ENCODE measurements around the gene SCRN1.

SCRN1 gene, protein sequence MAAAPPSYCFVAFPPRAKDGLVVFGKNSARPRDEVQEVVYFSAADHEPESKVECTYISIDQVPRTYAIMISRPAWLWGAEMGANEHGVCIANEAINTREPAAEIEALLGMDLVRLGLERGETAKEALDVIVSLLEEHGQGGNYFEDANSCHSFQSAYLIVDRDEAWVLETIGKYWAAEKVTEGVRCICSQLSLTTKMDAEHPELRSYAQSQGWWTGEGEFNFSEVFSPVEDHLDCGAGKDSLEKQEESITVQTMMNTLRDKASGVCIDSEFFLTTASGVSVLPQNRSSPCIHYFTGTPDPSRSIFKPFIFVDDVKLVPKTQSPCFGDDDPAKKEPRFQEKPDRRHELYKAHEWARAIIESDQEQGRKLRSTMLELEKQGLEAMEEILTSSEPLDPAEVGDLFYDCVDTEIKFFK

DNA sequence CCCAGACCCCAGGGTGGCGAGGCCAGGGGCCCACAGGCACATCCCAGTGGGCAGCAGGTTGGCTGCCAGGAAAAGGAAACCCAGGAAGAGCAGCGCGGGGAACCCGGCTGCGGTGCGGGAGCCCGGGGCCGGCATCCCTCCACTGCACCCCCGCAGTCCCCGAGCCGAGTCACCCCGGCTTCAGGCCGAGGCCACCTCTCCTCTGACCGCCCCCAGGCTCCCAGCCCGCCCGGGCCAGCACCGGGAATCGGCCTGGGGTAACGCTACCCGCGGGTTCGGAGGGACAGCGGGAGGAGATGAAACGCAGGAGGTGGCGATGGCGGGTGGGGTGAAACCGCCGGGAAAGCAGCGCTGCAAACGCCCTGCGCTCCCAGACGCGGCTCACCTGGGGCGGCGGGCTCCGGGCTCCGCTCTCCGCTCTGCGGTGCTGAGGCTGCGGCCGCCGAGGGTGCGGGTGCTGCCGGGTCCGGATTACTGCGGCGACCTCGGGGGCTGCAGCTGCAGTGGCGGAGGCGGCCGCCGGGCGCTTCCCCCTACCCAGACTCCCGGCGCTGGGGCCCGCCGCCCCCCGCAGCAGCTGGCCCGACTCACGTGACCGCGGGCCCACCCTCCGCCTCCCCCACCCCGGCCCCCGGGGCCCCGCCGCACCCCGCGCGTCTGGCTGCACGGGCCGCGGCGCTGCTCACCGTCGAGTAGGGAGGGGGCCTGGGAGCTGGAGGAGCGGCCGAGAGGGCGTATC, at the start of gene SCRN1:
Gene SCRN1 (minus strand): TSS at position 545 of the 739 bp plus-strand sequence. CDS start 20,734 bp downstream, outside the sequence.
- DNase-seq, result no peak

DNA sequence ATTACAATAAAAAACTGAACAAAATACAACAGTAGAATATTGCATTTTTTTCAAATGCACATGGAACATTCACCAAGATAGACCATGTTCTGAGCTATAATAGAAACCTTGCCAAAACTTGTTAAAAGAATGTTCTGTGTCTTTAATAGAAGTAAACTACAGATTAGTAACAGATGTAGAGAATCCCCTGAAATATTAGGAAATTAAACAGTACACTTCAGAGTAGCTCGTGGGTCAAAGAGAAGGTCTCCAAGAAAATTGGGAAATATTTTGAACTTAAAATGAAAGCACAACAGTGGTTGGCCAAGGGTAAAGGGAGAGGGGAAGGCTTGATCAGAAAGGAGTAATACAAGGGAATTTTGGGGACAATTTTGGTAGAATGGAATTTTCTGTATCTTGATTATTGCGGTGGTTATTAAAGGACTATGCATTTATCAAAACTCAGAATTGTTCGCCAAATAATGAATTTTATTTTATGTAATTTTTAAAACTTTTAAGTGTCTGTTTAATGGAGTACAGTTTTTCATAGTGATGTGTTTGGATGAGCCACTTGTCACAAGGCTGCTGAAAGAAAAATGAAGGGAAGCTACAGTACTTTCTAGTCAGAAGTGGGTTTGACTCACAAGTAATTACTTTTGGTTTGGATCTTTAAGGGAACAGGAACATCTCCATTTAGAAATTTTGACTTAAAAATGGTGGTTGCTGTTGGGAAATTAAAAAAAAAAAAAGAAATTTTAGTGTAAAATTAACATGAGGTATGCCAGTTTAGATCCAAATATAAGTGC, 48.8 kb upstream of the SCRN1 start:
- no peak for DNase-seq

DNA sequence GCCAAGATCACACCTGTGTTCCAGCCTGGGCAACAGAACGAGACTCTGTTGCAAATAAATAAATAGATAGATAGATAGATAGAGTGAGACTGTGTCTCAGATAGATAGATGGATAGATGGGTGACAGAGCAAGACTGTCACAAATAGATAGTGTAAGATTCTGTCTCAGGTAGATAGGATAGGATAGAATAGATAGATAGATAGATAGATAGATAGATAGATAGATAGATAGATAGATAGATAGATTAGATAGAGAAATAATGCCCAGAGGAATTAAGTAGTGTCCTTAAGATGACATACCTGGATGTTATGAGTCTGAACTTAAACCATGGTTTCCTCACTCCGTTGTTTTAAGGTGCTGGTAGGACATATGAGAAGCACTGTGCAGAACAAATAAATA, 46.6 kb upstream of the SCRN1 start:
- DNase-seq, result no peak

DNA sequence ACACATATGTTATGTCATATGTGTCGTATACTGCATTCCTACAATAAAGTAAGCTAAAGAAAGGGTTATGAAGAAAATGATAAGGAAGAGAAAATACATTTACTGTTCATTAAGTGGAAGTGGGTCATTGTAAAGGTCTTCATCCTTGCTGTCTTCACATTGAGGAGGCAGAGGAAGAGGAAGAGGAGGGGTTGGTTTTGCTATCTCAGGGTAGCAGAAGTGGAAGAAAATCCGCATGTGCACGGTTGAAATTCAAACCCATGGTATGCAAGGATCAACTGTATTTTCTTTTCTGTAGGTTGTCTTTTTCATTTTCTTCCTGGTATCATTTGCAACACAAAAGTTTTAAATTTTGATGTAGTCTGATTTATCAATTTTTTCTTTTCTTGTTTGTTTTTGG, 44.9 kb upstream of the SCRN1 start:
- no peak for DNase-seq

DNA sequence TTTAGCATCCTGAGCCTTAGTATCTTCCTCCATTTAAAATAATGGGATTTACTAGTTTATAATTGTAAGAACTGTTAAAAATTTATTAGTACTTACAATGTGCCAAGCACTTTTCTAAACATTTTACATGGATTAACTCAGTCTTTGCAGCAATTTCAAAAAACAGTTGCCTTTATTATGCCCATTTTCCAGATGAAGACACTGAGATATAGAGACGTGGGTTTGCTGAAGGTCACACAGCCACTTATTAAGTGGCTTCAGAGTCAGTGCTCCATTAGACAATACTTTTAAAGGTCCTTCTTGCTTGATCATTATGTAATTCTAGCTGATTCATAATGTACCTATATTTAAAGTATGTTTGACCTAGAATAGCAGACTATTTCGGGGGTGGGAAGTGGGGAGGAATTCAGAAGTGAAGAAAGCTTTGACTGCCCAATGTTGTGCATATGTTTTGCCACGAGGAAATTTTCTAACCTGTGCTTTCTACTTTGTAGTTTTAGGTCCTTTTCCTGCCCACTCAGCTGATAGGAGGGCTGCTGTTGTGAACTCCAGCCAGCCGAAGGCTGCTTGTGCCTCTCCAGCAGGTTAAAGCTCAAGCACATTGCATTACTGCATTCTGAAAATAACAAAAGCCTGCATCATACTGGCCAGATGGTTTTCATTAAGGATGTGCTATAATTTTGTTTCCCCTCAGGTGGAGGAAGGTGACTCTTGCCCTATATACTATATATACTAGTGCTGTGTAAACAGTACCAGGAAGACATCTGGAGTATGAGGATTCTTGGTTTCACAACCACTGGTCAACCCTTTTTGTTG, 42.9 kb upstream of the SCRN1 start:
- no peak for DNase-seq

DNA sequence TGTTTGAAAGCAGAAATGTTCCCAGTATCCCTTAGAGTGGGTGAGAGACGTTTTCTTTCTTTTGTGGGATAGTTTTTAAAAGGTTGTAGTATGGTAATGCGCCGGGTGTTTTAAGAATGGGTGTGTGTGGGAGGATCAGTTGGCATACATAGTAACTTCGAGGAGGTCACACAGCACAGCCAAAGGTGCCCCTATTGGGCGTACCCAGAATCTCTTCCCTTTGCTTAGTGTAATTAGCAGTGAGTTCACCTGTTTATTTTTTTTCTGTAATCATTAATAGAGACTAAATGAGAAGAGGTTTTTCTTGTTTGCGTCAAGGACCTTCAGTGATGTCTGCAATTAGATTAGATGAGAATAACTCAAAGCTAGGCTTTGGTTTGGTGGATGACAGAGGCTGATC, 40.1 kb upstream of the SCRN1 start:
- DNase-seq, result no peak

DNA sequence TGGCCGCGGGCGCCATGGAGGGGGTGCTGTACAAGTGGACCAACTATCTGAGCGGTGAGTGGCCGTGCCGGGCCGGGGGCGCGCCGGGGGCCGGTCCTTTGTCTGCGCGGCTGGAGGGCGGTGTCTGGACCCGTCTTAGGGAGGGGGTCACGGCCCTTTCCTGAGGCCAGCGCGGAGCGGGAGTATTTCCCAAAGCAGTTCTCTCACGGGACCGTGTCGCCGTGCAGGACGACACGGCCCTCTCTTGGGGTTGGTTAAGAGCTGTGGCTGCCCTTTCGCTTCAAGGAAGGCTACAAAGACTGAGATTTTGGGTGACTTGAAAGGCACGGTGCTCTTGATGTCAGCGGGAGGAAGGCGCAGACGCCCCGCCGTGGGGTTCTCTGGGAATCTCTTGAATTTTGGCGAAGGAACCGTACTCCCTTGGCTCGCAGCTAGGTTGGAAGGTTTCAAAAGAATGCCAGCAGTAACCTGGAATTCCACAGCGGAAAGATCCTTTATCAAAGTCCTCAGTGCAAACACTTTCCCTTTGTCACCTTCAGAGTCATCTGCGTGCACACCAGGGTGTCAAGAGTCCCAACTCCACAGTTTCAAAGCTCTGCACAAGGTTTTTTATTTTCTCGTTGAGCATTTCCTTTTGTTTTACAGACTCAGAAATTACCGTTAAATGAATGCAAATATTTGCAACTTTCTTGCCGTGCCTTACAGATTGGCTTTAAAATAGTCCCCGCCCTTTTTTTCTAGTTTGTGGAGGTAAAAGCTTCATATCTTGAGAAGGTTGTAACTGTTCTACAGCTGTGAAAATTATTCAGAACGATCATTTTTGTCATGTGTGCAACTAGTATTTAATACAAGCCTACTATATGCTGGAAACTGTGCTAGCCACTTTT, 39.4 kb upstream of the SCRN1 start:
- peak; percentile 27 to 30 for DNase-seq

DNA sequence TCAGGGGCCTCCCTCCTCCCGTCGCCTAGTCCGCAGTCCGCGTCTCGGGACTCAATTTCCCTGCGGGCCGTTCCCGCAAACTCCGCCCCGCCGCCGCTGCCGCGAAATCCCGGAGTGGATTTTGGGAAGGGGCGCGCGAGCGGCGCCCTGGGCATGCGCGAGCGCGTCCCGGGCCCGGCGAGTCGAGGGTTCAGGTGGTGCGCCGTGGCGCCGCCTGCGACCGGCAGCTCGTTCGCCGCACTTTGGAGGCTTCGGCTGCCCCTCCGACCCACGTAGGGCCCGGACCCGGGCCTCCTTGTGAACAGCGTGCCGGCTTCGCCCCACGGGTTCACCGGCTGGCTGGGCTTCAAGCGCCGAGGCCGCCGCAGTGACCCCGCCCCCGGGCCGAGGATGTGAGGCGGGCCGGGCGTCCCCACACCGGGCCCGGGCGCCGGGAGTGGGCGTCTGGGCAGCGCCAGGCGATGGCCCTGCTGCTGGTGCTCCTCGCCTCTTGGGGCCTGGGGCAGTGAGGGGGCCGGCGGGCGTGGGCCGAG, 38.7 kb upstream of the SCRN1 start, which contains the start of gene PLEKHA8:
Gene PLEKHA8 (plus strand): TSS at position 197 of the 533 bp plus-strand sequence. CDS start 351 bp downstream, outside the sequence.
- peak; percentile 78 to 93 for DNase-seq

DNA sequence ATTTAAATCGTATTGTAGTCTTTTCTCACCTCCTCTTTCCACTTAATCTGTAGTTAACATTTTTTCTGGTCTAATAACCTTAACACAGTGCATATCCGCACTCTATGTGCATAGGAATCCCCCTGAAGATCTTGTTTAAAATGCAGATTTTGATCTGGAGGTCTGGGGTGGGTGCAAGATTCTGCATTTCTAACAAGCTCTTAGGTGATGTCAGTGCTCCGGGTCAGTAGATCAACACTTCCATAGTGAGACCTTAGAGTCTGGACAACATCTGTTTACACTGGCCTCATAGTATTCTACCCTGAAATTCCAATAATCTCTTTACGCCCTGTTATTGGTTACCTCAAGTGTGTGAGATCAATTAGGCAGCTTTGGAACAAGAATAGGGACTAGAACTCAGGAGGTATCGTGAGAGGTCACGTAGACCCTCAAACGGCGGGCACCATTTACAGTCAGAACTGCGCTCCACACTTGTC, 38.2 kb upstream of the SCRN1 start:
- no peak for DNase-seq

DNA sequence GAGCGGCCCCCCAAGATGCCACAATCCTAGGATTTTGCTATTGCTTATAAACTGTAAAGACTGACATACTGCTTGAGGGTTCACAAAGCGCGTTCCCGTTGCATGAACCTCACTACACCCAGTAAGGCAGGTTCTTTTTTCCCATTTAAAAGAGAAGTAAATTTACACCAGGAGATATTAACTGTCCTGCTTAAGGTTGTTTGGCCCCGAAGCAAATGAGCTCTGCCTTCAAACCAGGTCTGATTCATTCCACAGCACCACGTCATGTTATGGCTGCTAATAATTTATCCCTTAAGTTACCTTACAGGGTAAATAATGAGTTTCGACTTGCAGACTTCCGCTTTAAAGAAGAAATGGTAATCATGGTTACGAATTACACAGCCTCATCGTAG, 37.5 kb upstream of the SCRN1 start:
- DNase-seq, result peak; percentile 34 to 37

DNA sequence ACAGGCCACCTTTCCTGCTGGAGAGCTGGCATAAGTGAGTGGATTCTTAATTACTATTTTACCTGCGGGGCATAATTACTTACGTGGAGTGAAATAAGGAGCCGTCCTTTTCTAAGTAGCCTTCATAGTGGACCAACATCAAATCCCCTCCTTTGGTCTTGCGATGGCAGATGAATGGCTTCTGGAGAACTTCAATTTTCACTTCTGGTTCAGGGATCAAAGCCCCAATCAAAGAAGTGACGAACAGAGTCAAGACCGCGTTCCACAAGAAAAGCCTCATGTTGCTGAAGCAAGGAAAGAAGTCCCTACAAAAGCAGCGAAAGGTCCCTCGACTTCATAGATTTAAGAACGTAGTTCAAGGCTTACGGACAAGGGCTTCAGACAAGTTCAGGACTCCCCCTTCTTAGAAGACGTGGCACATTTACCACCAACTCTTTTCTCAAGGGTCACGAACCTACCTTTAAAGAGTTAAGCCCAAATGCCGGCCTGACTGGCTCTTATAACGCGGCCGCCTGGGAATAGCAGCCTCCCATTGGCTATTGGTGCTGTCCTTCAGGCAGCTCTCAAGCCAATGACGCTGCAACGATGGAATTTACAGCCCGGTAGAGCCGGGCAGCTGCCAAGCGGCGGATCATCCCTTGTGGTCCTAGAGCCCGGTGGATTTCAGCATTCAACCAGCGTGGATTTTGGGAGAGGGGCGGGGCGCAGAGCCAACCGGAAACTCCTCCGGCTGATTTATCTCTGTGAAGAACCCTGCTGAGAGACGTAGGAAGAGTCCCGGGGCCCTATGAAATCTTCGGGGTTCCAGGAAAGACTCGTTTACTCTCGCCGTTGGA, 36.8 kb upstream of the SCRN1 start, which contains the start of gene FKBP14:
Gene FKBP14 (minus strand): TSS at position 474 of the 836 bp plus-strand sequence. CDS start 194 bp downstream, at position 280.
- peak; percentile 94 to 99 for DNase-seq

DNA sequence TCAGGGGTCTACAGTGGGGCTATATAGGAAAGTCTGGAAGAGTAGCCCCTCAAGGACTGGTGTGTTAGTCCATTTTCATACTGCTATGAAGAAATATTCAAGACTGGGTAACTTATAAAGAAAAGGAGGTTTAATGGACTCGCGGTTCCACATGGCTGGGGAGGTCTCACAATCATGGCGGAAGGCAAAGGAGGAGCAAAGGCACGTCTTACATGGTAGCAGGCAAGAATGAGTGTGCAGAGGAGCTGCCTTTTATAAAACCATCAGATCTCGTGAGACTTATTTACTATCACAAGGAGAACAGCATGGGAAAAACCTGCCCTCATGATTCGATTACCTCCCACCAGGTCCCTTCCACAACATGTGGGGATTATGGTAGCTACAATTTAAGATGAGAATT, 33.9 kb upstream of the SCRN1 start:
- no peak for DNase-seq

DNA sequence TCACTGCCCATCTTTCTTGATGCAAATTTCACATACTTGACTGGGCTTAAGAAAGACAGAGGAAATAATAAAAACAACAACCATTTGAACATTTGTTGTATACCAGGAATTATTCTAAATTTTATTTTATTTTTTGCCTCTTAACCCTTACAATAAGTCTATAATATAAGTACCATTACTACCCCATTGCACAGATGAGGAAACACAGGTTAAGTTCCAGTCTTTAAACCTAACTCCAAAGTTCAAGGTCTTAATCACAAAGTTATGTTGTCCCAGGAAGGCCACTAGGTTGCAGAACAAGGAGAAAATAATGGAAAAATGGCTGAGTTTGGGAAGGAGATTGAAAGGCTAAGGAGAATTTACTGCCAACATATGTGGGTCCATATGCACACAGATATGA, 33.4 kb upstream of the SCRN1 start:
- DNase-seq, result no peak

DNA sequence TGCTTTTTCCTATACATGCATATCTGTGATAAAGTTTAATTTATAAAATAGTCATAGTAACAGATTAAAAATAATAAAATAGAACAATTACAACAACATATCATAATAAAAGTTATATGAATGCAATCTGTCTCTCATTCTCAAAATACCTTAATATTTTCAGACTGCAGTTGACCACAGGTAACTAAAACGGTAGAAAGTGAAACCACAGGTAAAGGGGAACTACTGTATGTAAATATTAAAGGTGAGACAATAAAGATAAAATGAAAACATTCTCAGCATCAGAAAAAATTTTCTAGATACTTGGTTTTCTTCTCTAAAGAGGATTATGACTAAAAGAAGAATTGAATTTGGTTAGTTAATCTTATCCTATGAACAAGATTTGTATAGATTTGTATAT, 30.9 kb upstream of the SCRN1 start:
- no peak for DNase-seq

DNA sequence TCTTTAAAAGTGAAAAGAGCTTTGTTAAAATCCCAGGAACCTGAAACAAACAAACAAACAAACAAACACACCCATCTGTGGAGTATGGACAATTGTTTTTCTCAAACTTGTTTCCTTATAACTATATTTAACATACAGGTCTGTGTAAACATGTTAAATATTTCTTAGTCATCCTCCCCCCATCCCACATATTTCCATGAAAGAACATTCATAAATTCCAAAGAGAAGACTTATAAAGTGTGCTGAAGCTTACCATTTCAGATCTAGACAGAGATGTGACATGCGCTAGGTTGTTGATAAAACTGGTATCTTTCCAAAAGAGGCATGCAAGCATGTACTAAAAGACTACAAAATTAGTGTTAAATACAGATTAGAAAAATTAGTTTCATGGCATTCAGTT, 30.4 kb upstream of the SCRN1 start:
- DNase-seq, result no peak

DNA sequence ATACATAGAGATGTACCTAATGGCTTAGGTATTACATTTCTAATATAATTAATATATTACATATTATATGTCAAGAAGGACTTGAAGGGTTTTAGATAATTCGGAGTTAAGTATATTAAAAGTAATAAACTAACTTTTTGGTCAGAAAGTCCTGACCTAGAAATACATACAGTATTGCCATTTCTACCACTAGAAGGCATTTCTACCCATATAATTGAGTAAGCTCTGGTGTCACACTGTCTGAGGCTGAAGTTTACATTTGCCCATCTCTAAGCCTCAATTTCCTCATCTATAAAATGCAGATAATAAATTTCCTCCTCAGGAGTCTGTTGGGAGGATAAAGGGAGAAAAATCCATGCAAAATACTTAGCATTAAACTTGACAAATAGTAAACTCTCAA, 29.8 kb upstream of the SCRN1 start:
- no peak for DNase-seq

DNA sequence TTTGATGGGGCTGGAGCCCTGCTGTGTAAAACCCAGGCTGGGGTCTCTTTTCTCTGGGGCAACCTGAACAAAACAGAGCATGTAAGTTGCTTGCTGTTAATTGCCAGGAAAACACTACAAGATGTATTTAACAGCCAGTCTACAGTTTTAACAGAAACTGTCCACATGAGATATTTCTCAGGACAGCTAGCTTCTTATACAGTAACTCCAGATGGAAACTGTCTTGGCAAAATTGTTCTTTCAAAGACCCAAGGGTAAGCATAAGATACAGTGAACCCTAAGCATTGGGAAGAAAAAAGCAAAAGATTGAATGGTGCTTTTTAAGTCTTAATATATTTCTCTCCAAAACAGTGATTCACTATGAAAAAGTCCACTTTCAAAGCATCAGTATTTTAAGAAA, 28.9 kb upstream of the SCRN1 start:
- DNase-seq, result no peak

DNA sequence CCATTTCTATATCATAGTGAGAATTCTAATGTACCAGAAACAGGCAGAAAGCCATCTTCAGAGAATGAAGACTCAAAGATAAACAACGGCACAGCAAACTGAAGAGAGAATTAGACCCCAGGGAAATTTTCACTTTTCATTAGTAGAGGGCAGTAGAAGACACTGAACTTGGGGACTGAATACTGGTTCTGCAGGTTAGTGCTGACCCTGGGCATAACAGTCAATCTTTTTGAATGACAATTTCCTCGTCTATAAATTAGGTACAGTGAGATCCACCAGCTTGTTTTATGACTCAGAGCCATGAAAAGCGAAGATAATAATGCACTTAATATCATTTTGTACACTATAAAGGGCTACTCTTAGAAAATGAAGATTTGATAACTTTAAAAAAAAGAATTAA, 23.2 kb upstream of the SCRN1 start:
- DNase-seq, result no peak

DNA sequence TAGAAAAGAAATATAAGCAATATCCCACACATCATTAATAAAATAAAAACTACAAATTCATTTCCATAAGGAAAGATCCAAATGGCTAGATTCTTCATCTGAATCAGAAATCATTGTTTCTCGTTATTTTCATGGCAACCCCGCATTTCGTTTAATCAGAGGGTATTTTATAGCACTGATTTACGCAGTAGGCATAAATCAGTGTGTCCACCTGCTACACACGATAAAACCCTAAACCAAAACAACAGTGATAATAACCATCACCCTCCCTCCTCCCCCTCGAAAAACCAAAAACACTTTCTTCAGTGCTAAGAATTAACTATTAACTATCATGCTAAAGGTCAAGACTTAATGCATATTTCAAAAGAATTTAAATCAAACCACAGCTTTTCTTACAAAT, 20.4 kb upstream of the SCRN1 start:
- no peak for DNase-seq

DNA sequence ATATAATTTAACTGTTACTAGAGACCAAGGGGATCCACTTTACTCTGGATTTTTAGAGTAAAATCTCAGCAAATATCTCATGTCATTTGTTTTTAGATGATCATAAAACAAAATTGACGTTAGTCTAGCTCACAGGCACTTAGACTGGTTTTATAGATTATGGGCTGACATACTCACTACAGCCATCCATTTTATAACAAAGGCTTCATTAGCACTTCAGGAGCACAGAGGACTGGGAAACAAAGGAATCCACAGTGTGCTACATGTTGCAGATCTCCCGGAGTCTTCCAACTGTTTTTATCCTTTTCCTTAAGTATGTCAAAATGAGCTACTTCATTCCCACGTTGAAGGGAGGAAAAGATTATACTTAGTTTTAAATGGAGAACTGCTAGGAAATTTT, 15.9 kb upstream of the SCRN1 start:
- DNase-seq, result no peak
